Coronary artery (tissue), 2 donors: ENCODE results near the gene TNIP1.

Experiments
- DNase-seq: peaks from one replicate; pipeline ENCODE4 v3.0.0-alpha.2; 2017; ENCODE audit warnings: low spot score
- H3K27ac ChIP-seq, 2 donors: fragments of 200-600 bp; sonication (generic); one replicate each; pipeline ENCODE4 v1.5.1; 2016 to 2019
- H3K4me3 ChIP-seq: fragments of 200-600 bp; sonication (generic); 2 replicates; pipeline ENCODE4 v1.5.1; 2016; ENCODE audit warnings: mild to moderate bottlenecking, moderate library complexity
- TF ChIP-seq, protein P1 (sequence below): fragments of 200-600 bp; sonication (generic); IDR thresholded peaks from one replicate; pipeline ENCODE4 v1.5.1; 2019; ENCODE audit warnings: antibody characterized with exemption

TNIP1 gene

DNA sequence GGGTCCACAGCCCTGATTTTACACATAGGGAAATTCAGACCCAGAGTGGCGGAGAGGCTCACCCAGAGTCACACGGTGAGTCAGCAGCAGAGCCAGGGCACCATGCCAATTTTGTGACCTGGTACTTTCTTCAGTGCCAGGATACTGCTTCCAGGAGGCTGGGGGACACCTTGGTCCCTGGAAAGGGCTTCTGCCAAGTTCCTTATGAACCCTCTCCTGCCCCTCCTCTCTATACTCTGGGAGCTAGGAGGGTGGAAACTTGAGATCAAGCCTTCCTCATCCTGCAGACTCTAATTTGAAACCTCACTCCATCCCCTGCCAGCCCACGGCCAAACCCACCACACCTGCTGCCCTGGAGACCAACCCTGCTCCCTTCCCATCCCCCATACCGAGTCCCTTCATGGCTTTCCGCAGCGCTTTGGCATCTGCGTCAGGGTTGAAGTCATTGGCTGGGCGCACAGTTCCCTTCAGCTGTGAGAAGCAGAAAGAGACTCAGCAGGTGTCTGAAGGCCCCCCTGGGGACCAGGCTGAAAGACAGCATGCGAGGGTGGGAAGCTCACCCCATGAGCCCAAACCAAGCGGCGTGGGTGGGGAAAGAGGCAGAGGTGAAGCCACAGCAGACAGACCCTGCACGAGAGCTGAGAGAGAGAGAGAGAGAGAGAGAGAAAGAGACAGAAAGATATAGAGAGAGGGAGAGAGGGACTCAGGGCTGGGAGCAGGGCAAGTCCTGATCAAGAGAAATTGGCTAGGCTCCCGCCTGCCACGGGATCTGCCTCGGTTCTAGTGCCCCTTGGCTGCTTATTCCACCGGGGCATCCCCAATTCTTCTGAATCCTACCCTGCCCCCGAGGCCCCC, 43.3 kb upstream of the TNIP1 start:
- no peak for DNase-seq
- TF ChIP-seq, protein P1, sequence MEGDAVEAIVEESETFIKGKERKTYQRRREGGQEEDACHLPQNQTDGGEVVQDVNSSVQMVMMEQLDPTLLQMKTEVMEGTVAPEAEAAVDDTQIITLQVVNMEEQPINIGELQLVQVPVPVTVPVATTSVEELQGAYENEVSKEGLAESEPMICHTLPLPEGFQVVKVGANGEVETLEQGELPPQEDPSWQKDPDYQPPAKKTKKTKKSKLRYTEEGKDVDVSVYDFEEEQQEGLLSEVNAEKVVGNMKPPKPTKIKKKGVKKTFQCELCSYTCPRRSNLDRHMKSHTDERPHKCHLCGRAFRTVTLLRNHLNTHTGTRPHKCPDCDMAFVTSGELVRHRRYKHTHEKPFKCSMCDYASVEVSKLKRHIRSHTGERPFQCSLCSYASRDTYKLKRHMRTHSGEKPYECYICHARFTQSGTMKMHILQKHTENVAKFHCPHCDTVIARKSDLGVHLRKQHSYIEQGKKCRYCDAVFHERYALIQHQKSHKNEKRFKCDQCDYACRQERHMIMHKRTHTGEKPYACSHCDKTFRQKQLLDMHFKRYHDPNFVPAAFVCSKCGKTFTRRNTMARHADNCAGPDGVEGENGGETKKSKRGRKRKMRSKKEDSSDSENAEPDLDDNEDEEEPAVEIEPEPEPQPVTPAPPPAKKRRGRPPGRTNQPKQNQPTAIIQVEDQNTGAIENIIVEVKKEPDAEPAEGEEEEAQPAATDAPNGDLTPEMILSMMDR, result no peak
- Histone ChIP-seq H3K4me3 (no peak overlapping the region), H3K27ac (peak overlapping the region; percentile 24 to 46)

- no peak for DNase-seq
These were observed 42.0 kb upstream of the TNIP1 start for GRCh38 chr5:151122828-151123227.

DNA sequence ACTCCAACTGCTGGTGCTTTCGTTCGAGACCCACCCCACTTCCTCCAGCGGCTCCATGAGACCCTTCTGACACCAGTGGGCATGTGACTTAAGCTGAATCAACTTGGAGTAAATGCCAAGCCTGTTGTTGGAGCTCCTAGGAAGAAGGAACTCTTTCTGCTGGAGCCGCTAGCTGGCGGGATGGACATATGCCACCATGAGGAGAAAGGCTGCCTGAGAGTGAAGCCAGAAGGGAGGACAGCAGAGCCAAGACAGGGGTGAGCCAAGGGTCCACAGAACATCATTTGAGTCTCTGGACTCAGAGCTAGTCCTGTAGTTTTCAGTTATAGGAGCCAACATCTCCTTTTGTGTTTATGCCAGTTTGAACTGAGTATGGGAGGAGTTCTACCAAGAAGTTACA, 40.8 kb upstream of the TNIP1 start:
- Histone ChIP-seq H3K27ac (no peak overlapping the region), H3K4me3 (no peak overlapping the region)
- TF ChIP-seq, protein P1, result no peak
- no peak for DNase-seq

More at GRCh38 chr5:151122828-151123227, 42.0 kb upstream of the TNIP1 start:
- TF ChIP-seq, protein P1, result no peak
- no peak overlapping the region for H3K27ac ChIP-seq
- H3K4me3 ChIP-seq, result no peak overlapping the region

- Histone ChIP-seq H3K4me3 (no peak overlapping the region), H3K27ac (no peak overlapping the region)
- no peak for DNase-seq
- TF ChIP-seq, protein P1, result no peak
These were observed 40.3 kb upstream of the TNIP1 start for GRCh38 chr5:151121095-151121494.

- no peak overlapping the region for H3K27ac ChIP-seq
- TF ChIP-seq, protein P1, result no peak
- H3K4me3 ChIP-seq, result no peak overlapping the region
- no peak for DNase-seq
These were observed 38.2 kb upstream of the TNIP1 start for GRCh38 chr5:151118913-151119575.

DNA sequence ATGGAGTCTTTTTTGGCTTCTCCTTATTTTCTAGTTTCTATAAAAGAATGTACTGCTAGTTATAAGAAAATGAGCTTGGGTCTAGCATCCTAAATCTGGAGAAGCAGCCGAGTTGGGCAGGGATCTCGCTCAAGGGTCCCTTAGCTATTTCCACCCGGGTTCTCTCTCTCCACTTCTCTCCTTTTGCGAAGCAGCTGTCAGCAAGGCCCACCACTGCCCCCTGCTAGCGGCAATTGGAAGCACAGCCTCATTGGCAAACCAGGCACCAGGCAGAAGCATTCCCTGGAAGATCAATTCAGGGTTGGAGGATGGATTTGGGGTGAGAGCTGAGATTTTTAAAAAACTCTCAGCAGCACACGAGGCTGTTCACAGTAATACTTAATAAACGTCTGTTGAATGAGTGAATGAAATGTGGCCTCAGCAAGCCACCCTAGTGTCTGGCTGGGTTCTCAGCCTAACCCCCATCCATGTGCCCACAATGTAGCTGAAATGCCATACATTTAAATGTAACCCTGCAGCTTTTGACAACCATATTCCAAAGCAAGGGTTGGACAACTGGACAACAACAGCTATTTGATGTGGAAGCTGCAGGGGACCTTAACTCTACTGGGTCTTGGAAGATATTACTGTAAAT, 34.6 kb upstream of the TNIP1 start:
- TF ChIP-seq, protein P1, result peak; percentile 93
- Histone ChIP-seq H3K27ac (peak overlapping the region in 1 of 2 donors; percentile 2), H3K4me3 (no peak overlapping the region)
- peak; percentile 83 for DNase-seq
